SU-DHL-6 (cell line): Measurements from ENCODE around the gene LIME1.

ENCODE experiments used
- EZH2phosphoT487 ChIP-seq: fragments of 200-600 bp; sonication (generic), shearing (Covaris generic); conservative IDR thresholded peaks from 2 replicates; pipeline ENCODE4 v1.6.1; 2018; ENCODE audit warnings: mild to moderate bottlenecking, antibody characterized with exemption, low read length, moderate library complexity, mixed read lengths
- TF ChIP-seq, protein P1 (sequence below): fragments of 200-600 bp; sonication (generic); IDR thresholded peaks from one replicate; pipeline ENCODE4 v1.5.1; 2017; ENCODE audit warnings: antibody characterized with exemption, mild to moderate bottlenecking, low read length, moderate library complexity; ENCODE audit not compliant: insufficient read depth, poor library complexity, severe bottlenecking

DNA sequence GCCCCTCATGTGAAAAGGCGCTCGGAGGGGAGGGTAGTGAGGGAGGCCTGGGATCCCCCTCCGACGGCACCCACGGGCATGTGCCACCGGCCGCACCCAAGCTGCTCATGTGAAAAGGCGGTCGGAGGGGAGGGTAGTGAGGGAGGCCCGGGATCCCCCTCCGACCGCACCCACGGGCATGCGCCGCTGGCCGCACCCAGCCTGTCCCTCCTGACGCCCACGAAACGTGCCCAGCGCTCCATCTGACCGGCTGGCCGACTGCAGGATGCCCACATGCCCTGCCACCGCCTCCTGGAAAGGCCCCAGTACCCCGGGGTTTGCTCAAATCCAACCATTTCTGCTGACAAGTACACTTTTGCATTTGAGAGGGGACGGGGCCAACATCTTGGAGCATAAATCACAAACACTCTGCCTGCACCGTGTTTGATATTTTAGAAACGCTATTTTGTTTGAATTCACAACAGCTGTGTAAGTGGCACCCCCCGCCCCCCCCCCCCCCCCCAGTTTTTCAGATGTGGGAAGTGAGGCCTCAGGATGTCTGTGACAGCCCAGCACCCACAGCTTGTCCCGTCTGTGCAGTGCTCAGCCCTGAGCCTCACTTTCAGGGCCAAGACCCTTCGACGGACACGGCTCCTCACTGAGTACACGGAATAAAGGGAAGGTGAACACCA lies 37.2 kb downstream of the LIME1 start:
- TF ChIP-seq, protein P1, sequence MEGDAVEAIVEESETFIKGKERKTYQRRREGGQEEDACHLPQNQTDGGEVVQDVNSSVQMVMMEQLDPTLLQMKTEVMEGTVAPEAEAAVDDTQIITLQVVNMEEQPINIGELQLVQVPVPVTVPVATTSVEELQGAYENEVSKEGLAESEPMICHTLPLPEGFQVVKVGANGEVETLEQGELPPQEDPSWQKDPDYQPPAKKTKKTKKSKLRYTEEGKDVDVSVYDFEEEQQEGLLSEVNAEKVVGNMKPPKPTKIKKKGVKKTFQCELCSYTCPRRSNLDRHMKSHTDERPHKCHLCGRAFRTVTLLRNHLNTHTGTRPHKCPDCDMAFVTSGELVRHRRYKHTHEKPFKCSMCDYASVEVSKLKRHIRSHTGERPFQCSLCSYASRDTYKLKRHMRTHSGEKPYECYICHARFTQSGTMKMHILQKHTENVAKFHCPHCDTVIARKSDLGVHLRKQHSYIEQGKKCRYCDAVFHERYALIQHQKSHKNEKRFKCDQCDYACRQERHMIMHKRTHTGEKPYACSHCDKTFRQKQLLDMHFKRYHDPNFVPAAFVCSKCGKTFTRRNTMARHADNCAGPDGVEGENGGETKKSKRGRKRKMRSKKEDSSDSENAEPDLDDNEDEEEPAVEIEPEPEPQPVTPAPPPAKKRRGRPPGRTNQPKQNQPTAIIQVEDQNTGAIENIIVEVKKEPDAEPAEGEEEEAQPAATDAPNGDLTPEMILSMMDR = no peak
- no peak for TF ChIP-seq EZH2phosphoT487
